Measurements from ENCODE around the gene EIF3D. TPM values are rescaled to one million over a fixed set of nuclear protein-coding genes. Genes with fewer than 3 reads are reported as not detected.
"Not testable (repeated sequence)": the region's sequence is repeated elsewhere in the genome, so short reads cannot be mapped to it uniquely, and the experiment has no call there.

EIF3D gene
- total RNA-seq, 1 experiment from 2014 or later: 306 TPM

DNA sequence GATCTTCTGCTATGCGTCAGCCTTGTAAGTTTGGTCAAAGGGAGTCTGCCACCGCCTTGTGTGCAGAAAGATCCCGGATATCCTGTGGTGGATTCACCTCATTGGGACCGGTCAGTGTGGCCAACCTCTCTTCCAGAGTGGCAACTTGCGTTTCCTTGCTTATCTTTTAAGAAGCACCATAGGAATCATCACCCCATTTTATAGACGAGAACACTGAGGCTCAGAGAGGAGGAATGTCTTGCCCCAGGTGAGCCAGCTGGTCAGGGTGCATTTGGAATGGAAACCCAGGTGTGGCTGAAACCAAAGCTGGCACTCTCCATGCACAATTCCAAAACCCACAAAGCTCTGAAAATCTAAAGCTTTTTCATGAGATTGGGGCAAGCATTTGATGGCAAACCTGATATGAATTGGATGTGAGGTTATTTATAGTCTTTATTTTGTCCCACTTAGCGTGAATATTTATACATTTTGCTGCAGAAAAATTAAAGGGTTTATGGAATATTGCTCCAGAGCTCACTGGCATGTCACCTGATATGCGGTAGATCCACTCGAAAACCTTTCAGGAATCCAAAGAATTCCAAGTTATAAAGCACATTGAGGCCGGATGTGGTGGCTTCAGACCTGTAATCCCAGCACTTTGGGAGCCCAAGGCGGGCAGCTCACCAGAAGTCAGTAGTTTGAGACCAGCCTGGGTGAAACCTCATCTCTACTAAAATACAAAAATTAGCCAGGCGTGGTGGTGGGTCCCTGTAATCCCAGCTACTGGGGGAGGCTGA is 12.1 kb upstream of the EIF3D start:
- ChIA-PET CTCF (interaction anchor here (0.8 to 1.5 kb wide), 6 partner anchors 30 to 656 kb away, joined by 3 to 7 read pairs (median 4); no protein-coding TSS in a partner anchor), POLR2A (interaction anchor here (0.7 to 4.5 kb wide), 7 partner anchors 12 to 805 kb away, joined by 3 to 41 read pairs (median 5); partner anchors contain the start of genes EIF3D and IFT27)
- intact Hi-C loops (cut with micrococcal nuclease): loop anchor here (5.0 kb wide), 1 partner anchor 501 kb away; no protein-coding TSS in a partner anchor
- no peaks in the 10 kb centered on the region for H3K9me3 Mint-ChIP-seq (ENCODE audit: unreplicated experiment)
- no peaks in the 10 kb centered on the region for H3K36me3 Mint-ChIP-seq (ENCODE audit: insufficient read depth, unreplicated experiment)
- no peaks in the 10 kb centered on the region for H3K27me3 Mint-ChIP-seq (ENCODE audit: insufficient read depth, unreplicated experiment)
- BruUV-seq (replicated peaks): no TSS peak
- no peak overlapping the region for H3K4me3 Mint-ChIP-seq (ENCODE audit: unreplicated experiment)
- no peak for DNase-seq (ENCODE audit: unreplicated experiment)
- H3K4me1 Mint-ChIP-seq (ENCODE audit: insufficient read depth, unreplicated experiment): peaks cover 7% of the 10 kb centered on the region
- TF ChIP-seq, protein P1, sequence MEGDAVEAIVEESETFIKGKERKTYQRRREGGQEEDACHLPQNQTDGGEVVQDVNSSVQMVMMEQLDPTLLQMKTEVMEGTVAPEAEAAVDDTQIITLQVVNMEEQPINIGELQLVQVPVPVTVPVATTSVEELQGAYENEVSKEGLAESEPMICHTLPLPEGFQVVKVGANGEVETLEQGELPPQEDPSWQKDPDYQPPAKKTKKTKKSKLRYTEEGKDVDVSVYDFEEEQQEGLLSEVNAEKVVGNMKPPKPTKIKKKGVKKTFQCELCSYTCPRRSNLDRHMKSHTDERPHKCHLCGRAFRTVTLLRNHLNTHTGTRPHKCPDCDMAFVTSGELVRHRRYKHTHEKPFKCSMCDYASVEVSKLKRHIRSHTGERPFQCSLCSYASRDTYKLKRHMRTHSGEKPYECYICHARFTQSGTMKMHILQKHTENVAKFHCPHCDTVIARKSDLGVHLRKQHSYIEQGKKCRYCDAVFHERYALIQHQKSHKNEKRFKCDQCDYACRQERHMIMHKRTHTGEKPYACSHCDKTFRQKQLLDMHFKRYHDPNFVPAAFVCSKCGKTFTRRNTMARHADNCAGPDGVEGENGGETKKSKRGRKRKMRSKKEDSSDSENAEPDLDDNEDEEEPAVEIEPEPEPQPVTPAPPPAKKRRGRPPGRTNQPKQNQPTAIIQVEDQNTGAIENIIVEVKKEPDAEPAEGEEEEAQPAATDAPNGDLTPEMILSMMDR (IDR thresholded peaks at IDR 0.05; ENCODE audit: unreplicated experiment): no peak
- H3K27ac Mint-ChIP-seq (ENCODE audit: low read depth, unreplicated experiment): peak overlapping the region; percentile 81

DNA sequence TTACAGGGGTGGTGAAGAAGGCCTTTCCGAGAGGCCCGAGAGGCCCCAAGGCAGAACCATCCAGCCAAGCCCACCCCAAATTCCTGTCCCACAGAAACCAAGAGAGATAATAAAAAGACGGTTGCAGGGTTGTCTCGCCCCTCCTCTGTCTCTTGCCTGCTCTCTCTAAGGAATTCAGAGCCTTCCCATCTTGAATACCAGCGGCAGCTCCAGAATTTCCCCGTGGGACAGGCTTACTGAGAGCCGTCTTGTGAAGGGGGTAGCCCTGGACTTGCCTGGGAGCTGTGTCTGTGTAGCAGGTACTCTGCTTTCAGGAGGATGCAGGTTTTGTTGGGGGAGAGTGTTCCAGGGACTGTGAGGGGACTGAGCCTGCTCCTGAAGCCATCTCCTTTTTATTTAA is 9.6 kb upstream of the EIF3D start:
- peaks cover 5% of the 10 kb centered on the region for H3K4me1 Mint-ChIP-seq (ENCODE audit: insufficient read depth, unreplicated experiment)
- no peak overlapping the region for H3K4me3 Mint-ChIP-seq (ENCODE audit: unreplicated experiment)
- no TSS peak for BruUV-seq (replicated peaks)
- TF ChIP-seq, protein P1 (IDR thresholded peaks at IDR 0.05; ENCODE audit: unreplicated experiment): no peak
- no peaks in the 10 kb centered on the region for H3K36me3 Mint-ChIP-seq (ENCODE audit: insufficient read depth, unreplicated experiment)
- no peaks in the 10 kb centered on the region for H3K9me3 Mint-ChIP-seq (ENCODE audit: unreplicated experiment)
- H3K27me3 Mint-ChIP-seq (ENCODE audit: insufficient read depth, unreplicated experiment): no peaks in the 10 kb centered on the region
- CTCF ChIA-PET: interaction anchor here (1.5 to 2.0 kb wide), 2 partner anchors 235 to 318 kb away, joined by 5 to 8 read pairs; no protein-coding TSS in a partner anchor
- POLR2A ChIA-PET: interaction anchor here (1.0 kb wide), 3 partner anchors 9 to 326 kb away, joined by 3 to 6 read pairs (median 5); partner anchors contain the start of gene EIF3D
- DNase-seq (ENCODE audit: unreplicated experiment): no peak
- intact Hi-C loops (cut with micrococcal nuclease): no loop called here
- H3K27ac Mint-ChIP-seq (ENCODE audit: low read depth, unreplicated experiment): no peak overlapping the region

DNA sequence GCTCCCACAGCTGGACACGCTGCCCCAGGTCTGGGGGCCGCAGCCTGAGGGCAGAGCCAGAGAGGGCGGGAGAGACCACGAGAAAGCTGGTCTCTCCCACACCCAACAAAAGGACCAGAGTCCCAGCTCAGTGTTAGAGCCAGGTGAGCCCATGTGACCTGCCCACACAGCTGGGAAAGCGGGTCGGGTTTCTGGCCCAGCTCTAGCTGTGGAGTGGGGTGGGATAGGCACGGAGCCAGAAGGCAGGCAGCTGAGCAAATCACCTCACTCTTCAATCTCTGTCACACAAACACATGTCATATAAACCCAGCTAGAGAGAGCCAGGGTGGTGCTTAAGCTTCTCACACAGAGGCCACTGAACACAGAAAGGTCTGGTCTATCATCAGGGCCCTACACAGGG is 7.8 kb upstream of the EIF3D start:
- Mint-ChIP-seq H3K36me3 (ENCODE audit: insufficient read depth, unreplicated experiment) (no peaks in the 10 kb centered on the region), H3K27me3 (ENCODE audit: insufficient read depth, unreplicated experiment) (no peaks in the 10 kb centered on the region), H3K27ac (ENCODE audit: low read depth, unreplicated experiment) (no peak overlapping the region), H3K9me3 (ENCODE audit: unreplicated experiment) (no peaks in the 10 kb centered on the region), H3K4me1 (ENCODE audit: insufficient read depth, unreplicated experiment) (no peaks in the 10 kb centered on the region), H3K4me3 (ENCODE audit: unreplicated experiment) (no peak overlapping the region)
- intact Hi-C loops (cut with micrococcal nuclease): no loop called here
- DNase-seq (ENCODE audit: unreplicated experiment): no peak
- TF ChIP-seq, protein P1 (IDR thresholded peaks at IDR 0.05; ENCODE audit: unreplicated experiment): no peak
- ChIA-PET POLR2A (no interaction called here), CTCF (interaction anchor here (0.6 to 1.1 kb wide), 3 partner anchors 107 to 319 kb away, joined by 3 to 5 read pairs (median 3); no protein-coding TSS in a partner anchor)
- no TSS peak for BruUV-seq (replicated peaks)

DNA sequence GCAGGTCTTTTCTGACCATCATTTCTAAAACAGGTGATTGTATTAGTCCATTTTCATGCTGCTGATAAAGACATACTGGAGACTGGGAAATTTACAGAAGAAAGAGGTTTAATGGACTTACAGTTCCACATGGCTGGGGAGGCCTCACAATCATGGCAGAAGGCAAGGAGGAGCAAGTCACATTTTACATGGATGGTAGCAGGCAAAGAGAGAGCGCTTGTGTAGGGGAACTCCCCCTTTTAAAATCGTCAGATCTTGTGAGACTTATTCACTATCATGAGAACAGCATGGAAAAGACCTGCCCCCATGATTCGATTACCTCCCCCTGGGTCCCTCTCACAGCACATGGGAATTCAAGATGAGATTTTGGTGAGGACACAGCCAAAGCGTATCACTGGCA is 4.4 kb upstream of the EIF3D start:
- POLR2A ChIA-PET; intact Hi-C loops (cut with micrococcal nuclease); H3K27me3 Mint-ChIP-seq (ENCODE audit: insufficient read depth, unreplicated experiment); H3K9me3 Mint-ChIP-seq (ENCODE audit: unreplicated experiment); H3K4me3 Mint-ChIP-seq (ENCODE audit: unreplicated experiment); DNase-seq (ENCODE audit: unreplicated experiment); H3K4me1 Mint-ChIP-seq (ENCODE audit: insufficient read depth, unreplicated experiment); H3K36me3 Mint-ChIP-seq (ENCODE audit: insufficient read depth, unreplicated experiment); H3K27ac Mint-ChIP-seq (ENCODE audit: low read depth, unreplicated experiment); BruUV-seq (replicated peaks): not testable (repeated sequence)
- CTCF ChIA-PET: interaction anchor here (0.6 kb wide), 2 partner anchors 664 to 890 kb away, joined by 3 to 4 read pairs; no protein-coding TSS in a partner anchor

Measured in MCF 10A (cell line).